OCI-LY7 (cell line): ENCODE data around the gene ZPBP. TPM values are rescaled to one million over a fixed set of nuclear protein-coding genes. Genes with fewer than 3 reads are reported as not detected.

ENCODE experiments used
- BruUV-seq: library from RNA; stranded (reverse); fragments of 400-500 nt; replicated peaks from 2 replicates; lab custom pipeline; 2021; lab: Mats Ljungman, UMichigan
- CTCF ChIA-PET: fragments of 300-600 bp; sonication (Branson Sonifier 250); formaldehyde crosslinking; loops from one replicate; lab custom pipeline; 2022; ENCODE audit warnings: antibody characterized with exemption; ENCODE audit not compliant: unreplicated experiment; lab: Charles Lee
- POLR2A ChIA-PET: fragments of 300-600 bp; sonication (Branson Sonifier 250); formaldehyde crosslinking; loops from one replicate; lab custom pipeline; 2022; ENCODE audit warnings: antibody characterized with exemption; lab: Charles Lee
- DNase-seq: peaks from one replicate; pipeline ENCODE4 v3.0.0-alpha.2; 2015; ENCODE audit warnings: low spot score
- H2AFZ ChIP-seq: fragments of 200-600 bp; sonication (generic), shearing (Covaris generic); 2 replicates; pipeline ENCODE4 v1.6.1; 2014; ENCODE audit warnings: mild to moderate bottlenecking, antibody characterized with exemption, low read length, moderate library complexity
- H3K27ac ChIP-seq: fragments of 200-600 bp; sonication (generic); 2 replicates; pipeline ENCODE4 v1.5.1; 2014; ENCODE audit warnings: mixed run types, low read depth, mild to moderate bottlenecking, moderate library complexity, low read length, inconsistent platforms; ENCODE audit not compliant: poor library complexity, severe bottlenecking
- H3K36me3 ChIP-seq: fragments of 200-600 bp; sonication (generic); 2 replicates; pipeline ENCODE4 v1.6.1; 2014; ENCODE audit warnings: mild to moderate bottlenecking, antibody characterized with exemption, low read length, moderate library complexity, mixed read lengths; ENCODE audit not compliant: insufficient read depth
- H3K4me1 ChIP-seq: fragments of 200-600 bp; sonication (generic); 2 replicates; pipeline ENCODE4 v1.5.1; 2014; ENCODE audit warnings: mild to moderate bottlenecking, low read length; ENCODE audit not compliant: insufficient read depth, poor library complexity, severe bottlenecking
- H3K4me2 ChIP-seq: fragments of 200-600 bp; sonication (generic); 2 replicates; pipeline ENCODE4 v1.6.1; 2014; ENCODE audit warnings: mild to moderate bottlenecking, low read length
- H3K4me3 ChIP-seq: fragments of 200-600 bp; sonication (generic); 2 replicates; pipeline ENCODE4 v1.5.1; 2014; ENCODE audit warnings: mild to moderate bottlenecking, low read depth, low read length; ENCODE audit not compliant: poor library complexity, severe bottlenecking
- H3K79me2 ChIP-seq: fragments of 200-600 bp; sonication (generic); 2 replicates; pipeline ENCODE4 v1.6.1; 2016; ENCODE audit warnings: low read depth, mild to moderate bottlenecking, low read length, moderate library complexity, mixed read lengths; ENCODE audit not compliant: insufficient read depth
- H3K9me2 ChIP-seq: fragments of 200-600 bp; sonication (generic); 2 replicates; pipeline ENCODE4 v1.6.1; 2016; ENCODE audit warnings: mild to moderate bottlenecking, low read length, mixed read lengths; ENCODE audit not compliant: insufficient read depth
- H3K9me3 ChIP-seq: fragments of 200-600 bp; sonication (generic); 2 replicates; pipeline ENCODE4 v1.6.1; 2014; ENCODE audit warnings: mild to moderate bottlenecking, mixed run types, low read length, mixed read lengths
- H4K20me1 ChIP-seq: fragments of 200-600 bp; sonication (generic); 2 replicates; pipeline ENCODE4 v1.6.1; 2014; ENCODE audit warnings: mild to moderate bottlenecking, antibody characterized with exemption, low read length, moderate library complexity, mixed read lengths; ENCODE audit not compliant: insufficient read depth
- EZH2phosphoT487 ChIP-seq: fragments of 200-600 bp; sonication (generic); IDR thresholded peaks from 2 replicates; pipeline ENCODE4 v1.6.1; 2018; ENCODE audit warnings: low read depth, borderline replicate concordance, mild to moderate bottlenecking, mixed run types, antibody characterized with exemption, low read length, moderate library complexity, mixed read lengths
- intact Hi-C: fragments of 100-400 bp; cut with micrococcal nuclease; formaldehyde crosslinking; loops from one replicate; pipeline ENCODE4 v1.10.0; 2022; ENCODE audit not compliant: unreplicated experiment
- total RNA-seq, 2 experiments: library from RNA; depleted of rRNA in 1 of 2; stranded (reverse); fragments of >200 nt in 1 of 2; shearing (Covaris generic) in 1 of 2; gene quantifications; 2 replicates each; pipeline ENCODE4 v1.2.3, GENCODE V29; 2014 to 2022
- TF ChIP-seq, protein P1 (sequence below): fragments of 200-600 bp; sonication (generic); conservative IDR thresholded peaks from 2 replicates; pipeline ENCODE4 v1.5.1; 2014; ENCODE audit warnings: mild to moderate bottlenecking, antibody characterized with exemption, low read length, moderate library complexity, mixed read lengths

Gene ZPBP
- total RNA-seq, 2 experiments from 2014 or later, result not detected

DNA sequence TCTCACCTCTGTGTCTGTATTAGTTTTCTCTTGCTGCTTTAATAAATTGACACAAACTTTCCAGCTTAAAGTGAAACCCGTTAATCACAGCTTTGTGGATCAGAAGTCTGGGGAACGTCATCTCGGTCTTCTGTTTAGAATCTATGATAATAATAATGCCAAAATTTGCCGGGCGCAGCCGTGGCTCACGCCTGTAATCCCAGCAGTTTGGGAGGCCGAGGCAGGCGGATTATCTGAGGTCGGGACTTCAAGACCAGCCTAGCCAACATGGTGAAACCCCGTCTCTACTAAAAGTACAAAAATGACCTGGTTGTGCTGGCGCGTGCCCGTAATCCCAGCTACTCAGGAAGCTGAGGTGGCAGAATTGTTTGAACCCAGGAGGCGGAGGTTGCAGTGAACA lies 8.8 kb upstream of the ZPBP start:
- Histone ChIP-seq H3K79me2 (no peaks in the 10 kb centered on the region), H3K9me2 (no peaks in the 10 kb centered on the region), H3K4me3 (no peak overlapping the region), H3K27ac (no peak overlapping the region), H3K9me3 (no peaks in the 10 kb centered on the region), H3K4me2 (no peak overlapping the region), H4K20me1 (no peaks in the 10 kb centered on the region), H3K36me3 (no peaks in the 10 kb centered on the region), H3K4me1 (no peaks in the 10 kb centered on the region), H2AFZ (no peak overlapping the region)
- no peak for TF ChIP-seq EZH2phosphoT487
- TF ChIP-seq, protein P1, sequence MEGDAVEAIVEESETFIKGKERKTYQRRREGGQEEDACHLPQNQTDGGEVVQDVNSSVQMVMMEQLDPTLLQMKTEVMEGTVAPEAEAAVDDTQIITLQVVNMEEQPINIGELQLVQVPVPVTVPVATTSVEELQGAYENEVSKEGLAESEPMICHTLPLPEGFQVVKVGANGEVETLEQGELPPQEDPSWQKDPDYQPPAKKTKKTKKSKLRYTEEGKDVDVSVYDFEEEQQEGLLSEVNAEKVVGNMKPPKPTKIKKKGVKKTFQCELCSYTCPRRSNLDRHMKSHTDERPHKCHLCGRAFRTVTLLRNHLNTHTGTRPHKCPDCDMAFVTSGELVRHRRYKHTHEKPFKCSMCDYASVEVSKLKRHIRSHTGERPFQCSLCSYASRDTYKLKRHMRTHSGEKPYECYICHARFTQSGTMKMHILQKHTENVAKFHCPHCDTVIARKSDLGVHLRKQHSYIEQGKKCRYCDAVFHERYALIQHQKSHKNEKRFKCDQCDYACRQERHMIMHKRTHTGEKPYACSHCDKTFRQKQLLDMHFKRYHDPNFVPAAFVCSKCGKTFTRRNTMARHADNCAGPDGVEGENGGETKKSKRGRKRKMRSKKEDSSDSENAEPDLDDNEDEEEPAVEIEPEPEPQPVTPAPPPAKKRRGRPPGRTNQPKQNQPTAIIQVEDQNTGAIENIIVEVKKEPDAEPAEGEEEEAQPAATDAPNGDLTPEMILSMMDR, result no peak
- no peak for DNase-seq
- ChIA-PET CTCF (no interaction called here), POLR2A (interaction anchor here (1.2 kb wide), 1 partner anchor 359 kb away, joined by 3 read pairs; no protein-coding TSS in a partner anchor)
- no TSS peak for BruUV-seq
- intact Hi-C loops, result no loop called here

DNA sequence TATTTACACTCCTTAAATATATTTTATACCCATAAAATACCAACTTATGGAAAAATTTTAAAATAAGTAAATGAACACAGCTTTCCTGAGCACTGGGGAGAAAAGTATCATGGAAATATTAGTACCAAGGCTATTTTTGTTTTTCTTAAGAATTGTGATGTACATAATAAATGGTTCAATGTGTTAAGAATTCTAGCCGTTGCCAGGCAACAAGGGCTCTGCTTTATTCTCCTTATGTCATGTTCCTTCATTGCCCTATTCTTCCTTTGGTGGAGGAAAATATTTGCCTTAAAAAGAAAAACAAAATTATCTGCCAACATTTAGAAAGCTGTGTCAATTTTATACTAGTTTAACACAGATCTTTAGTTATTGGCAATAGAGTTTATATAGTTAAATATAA lies 2.6 kb upstream of the ZPBP start:
- CTCF ChIA-PET, result no interaction called here
- Histone ChIP-seq H3K36me3 (no peaks in the 10 kb centered on the region), H3K4me2 (no peak overlapping the region), H3K9me2 (no peaks in the 10 kb centered on the region), H4K20me1 (no peaks in the 10 kb centered on the region), H3K4me1 (peaks cover 5% of the 10 kb centered on the region), H3K27ac (no peak overlapping the region), H2AFZ (no peak overlapping the region), H3K79me2 (no peaks in the 10 kb centered on the region), H3K9me3 (no peaks in the 10 kb centered on the region), H3K4me3 (no peak overlapping the region)
- TF ChIP-seq EZH2phosphoT487, result no peak
- TF ChIP-seq, protein P1, result no peak
- no TSS peak for BruUV-seq
- intact Hi-C loops, result no loop called here
- DNase-seq, result no peak
- POLR2A ChIA-PET, result no interaction called here

DNA sequence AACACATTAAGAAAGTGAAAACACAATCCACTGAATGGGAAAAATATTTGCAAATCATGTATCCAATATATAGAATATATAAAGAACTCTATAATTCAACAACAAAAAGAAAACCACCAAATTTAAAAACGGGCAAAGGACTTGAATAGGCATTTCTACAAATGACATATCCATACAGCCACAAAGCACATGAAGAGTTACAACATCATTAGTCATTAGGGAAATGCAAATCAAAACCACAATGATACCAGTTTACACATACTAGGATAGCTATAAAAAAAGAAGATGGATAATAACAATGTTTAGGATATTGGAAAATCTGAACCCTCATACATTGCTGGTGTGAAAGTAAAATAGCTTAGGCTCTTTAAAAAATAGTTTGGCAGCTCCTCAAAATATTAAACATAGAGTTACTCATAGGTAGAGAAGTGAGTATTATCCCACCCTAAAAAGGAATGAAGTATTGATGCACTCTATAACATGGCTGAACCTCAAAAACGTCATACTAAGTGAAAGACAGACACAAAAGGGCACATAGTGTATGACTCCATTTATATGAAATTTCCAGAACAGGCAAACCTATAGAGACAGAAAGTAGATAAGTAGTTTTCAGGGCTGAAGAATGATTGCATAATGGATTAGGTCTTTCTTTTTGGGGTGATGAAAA lies 4.5 kb downstream of the ZPBP start:
- TF ChIP-seq, protein P1, result no peak
- TF ChIP-seq EZH2phosphoT487, result no peak
- Histone ChIP-seq H4K20me1 (no peaks in the 10 kb centered on the region), H3K9me3 (no peaks in the 10 kb centered on the region), H3K4me2 (no peak overlapping the region), H3K27ac (no peak overlapping the region), H2AFZ (no peak overlapping the region), H3K79me2 (no peaks in the 10 kb centered on the region), H3K9me2 (no peaks in the 10 kb centered on the region), H3K4me1 (peaks cover 5% of the 10 kb centered on the region), H3K4me3 (no peak overlapping the region), H3K36me3 (no peaks in the 10 kb centered on the region)
- no TSS peak for BruUV-seq
- POLR2A ChIA-PET, result interaction anchor here (0.6 to 0.7 kb wide), 2 partner anchors 1260 to 1794 kb away, joined by 3 to 4 read pairs; no protein-coding TSS in a partner anchor
- CTCF ChIA-PET, result no interaction called here
- intact Hi-C loops, result loop anchor here (1.0 kb wide), 1 partner anchor 546 kb away; no protein-coding TSS in a partner anchor
- DNase-seq, result no peak
